GM12892 (cell line): ENCODE data around the gene ETS2.

ENCODE experiments used
- POLR2AphosphoS5 ChIP-seq: IDR thresholded peaks from 2 replicates; pipeline ENCODE4 v1.6.1; 2011; ENCODE audit warnings: low read depth, low read length, control low read depth
- TAF1 ChIP-seq: IDR thresholded peaks from 2 replicates; pipeline ENCODE4 v1.6.1; 2011; ENCODE audit warnings: low read depth, mild to moderate bottlenecking, control low read depth, low read length, borderline replicate concordance

GRCh38 chr21:38831526-38832467 lies 26.1 kb downstream of the ETS2 start:
- no peak for TF ChIP-seq TAF1
- TF ChIP-seq POLR2AphosphoS5: no peak
